Activated CD4-positive, alpha-beta T cell treated with anti-CD3 and anti-CD28 coated beads for 48 hours (primary cell): ENCODE results near the gene GFRAL.

Experiments used
- DNase-seq: peaks from one replicate; pipeline ENCODE4 v3.0.0-alpha.2; 2020

The GFRAL gene

DNA sequence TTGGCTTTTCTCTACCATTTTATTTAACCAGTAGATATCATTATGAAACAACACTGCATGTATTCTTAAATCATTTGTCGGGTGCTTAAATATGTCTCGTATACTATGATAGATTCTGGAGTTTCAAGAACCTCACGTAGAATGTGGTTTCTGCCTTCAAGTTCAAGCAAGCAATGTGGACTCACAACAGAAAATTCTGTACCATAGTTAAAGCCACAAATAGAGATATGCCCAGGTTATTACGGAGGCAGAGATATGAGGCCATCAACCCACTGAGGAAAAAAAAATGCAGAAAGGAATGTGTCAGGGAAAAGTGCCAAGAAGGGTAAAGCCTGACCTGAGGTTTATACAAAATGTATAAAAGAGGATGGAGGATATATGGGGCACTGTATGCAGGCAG is 109.9 kb downstream of the GFRAL start:
- DNase-seq, result no peak

GRCh38 chr6:55438203-55438602 is 110.9 kb downstream of the GFRAL start:
- no peak for DNase-seq

- no peak for DNase-seq
Measured at GRCh38 chr6:55443238-55444134, 116.2 kb downstream of the GFRAL start.

- DNase-seq, result no peak
Measured at GRCh38 chr6:55445648-55446204, 118.5 kb downstream of the GFRAL start.

- DNase-seq, result no peak
Measured at GRCh38 chr6:55447891-55448290, 120.6 kb downstream of the GFRAL start.

DNA sequence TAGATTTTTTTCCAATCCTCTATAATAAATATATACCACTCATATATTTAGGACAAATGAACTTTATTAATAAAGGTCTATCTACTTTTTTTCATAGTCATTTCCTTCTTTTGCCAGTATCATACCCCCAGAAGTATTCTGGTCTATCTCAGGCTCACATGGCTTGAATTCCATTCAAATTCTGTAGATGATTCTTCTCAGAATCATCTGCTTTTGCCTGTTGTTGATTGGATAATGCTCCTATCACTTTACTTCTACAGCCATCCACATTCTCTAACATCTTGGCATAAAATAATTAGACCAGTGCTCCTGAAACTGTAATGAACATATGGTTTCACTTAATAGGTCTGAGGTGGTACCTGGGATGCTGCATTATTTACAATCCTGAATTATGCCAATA is 121.2 kb downstream of the GFRAL start:
- DNase-seq, result no peak

GRCh38 chr6:55449225-55449624 is 122.0 kb downstream of the GFRAL start:
- DNase-seq, result no peak

GRCh38 chr6:55450005-55450404 is 122.7 kb downstream of the GFRAL start:
- DNase-seq, result no peak
